DMS53 treated with DMSO at 0.1 percent for 48 hours (cell line): ENCODE results near the gene CEP128.
"Not testable (repeated sequence)": the region's sequence is repeated elsewhere in the genome, so short reads cannot be mapped to it uniquely, and the experiment has no call there.

ENCODE experiments used
- DNase-seq: peaks from one replicate; lab custom pipeline; 2025; ENCODE audit not compliant: unreplicated experiment; lab: John Stamatoyannopoulos, UW

Gene CEP128

GRCh38 chr14:80954687-80955299 is 13.3 kb upstream of the CEP128 start:
- peak; percentile 49 for DNase-seq

DNA sequence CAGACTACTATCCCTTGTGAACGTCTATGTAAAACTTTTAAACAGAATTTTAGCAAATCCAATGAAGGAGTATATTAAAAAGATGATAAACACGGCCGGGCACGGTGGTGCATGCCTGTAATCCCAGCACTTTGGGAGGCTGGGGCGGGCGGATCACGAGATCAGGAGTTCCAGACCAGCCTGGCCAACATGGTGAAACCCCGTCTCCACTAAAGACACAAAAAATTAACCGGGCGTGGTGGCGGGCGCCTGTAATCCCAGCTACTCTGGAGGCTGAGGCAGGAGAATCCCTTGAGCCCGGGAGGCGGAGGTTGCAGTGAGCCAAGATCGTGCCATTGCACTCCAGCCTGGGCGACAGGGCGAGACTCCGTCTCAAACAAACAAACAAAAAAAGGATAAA is 11.7 kb upstream of the CEP128 start:
- DNase-seq = not testable (repeated sequence)

DNA sequence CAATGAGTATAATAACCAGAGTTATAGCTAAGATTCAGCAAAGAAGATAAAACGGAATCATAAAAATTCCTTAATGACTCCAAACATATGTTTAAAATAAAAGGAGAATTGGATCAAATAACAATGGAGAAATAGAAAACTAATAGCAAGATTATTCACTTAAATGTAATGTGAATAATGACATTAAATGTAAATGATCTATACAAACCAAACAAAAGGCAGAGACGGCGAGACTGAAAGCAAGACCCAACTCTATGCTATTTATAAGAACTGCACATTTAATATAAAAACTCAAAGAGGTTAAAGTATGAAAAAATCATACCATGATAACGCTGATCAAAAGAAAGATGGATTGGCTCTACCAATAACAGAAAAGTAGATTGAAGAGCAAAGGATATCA is 10.0 kb upstream of the CEP128 start:
- DNase-seq = no peak

DNA sequence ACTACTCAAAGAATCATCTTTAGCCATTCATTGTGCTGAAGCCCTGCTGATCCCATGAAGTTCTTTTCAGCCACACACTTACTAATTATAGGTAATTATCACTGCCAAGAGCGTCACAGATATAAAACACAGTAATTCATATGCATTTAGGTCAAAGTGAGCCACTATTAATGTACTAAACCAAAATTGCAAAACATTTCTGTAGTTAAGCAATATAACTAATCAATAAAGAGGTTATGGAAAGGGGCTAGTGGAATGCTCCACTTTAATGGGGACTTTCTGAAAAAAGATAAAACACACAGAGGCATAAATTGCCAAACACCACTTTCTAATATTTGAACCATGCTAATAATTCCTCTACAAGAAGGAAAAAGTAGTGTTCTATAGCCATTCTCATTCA is 6.8 kb upstream of the CEP128 start:
- no peak for DNase-seq

- no peak for DNase-seq
Observed at GRCh38 chr14:80946797-80947196, 5.3 kb upstream of the CEP128 start.

- DNase-seq = no peak
Observed at GRCh38 chr14:80946187-80946586, 4.6 kb upstream of the CEP128 start.

- no peak for DNase-seq
Observed at GRCh38 chr14:80944861-80945617, 3.5 kb upstream of the CEP128 start.

GRCh38 chr14:80942191-80942600 is 658 bp upstream of the CEP128 start:
- peak; percentile 0 for DNase-seq

- no peak for DNase-seq
Observed at GRCh38 chr14:80940146-80940545, 1.4 kb downstream of the CEP128 start.

GRCh38 chr14:80933686-80934085 is 7.9 kb downstream of the CEP128 start:
- DNase-seq = no peak

- DNase-seq = no peak
Observed at GRCh38 chr14:80933282-80933681, 8.3 kb downstream of the CEP128 start.

DNA sequence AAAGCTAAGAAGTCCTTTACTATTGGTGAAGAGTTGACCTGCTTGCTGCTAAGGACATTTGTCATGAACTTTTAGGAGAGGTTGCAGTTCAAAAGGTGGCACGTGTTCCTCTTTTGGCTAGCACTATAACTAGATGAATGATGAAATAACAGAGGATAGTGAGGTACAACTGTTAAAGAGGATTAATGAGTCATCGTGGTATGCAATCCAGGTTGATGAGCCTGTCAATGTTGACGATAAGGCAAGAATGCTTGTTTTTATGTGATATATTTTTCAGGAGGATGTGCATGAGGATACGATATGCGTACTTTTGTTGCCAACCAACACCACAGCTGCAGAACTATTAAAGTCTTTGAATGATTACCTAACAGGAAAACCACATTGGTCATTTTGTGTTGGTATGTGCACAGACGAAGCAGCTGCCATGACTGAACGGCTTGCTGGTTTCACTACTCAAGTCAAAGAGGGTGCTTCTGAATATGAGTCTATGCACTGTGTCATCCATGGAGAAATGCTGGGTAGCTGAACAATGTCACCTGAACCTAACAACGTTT is 10.6 kb downstream of the CEP128 start:
- peak; percentile 5 for DNase-seq

- no peak for DNase-seq
Observed at GRCh38 chr14:80930095-80930494, 11.4 kb downstream of the CEP128 start.

GRCh38 chr14:80927083-80927989 is 14.2 kb downstream of the CEP128 start:
- no peak for DNase-seq

DNA sequence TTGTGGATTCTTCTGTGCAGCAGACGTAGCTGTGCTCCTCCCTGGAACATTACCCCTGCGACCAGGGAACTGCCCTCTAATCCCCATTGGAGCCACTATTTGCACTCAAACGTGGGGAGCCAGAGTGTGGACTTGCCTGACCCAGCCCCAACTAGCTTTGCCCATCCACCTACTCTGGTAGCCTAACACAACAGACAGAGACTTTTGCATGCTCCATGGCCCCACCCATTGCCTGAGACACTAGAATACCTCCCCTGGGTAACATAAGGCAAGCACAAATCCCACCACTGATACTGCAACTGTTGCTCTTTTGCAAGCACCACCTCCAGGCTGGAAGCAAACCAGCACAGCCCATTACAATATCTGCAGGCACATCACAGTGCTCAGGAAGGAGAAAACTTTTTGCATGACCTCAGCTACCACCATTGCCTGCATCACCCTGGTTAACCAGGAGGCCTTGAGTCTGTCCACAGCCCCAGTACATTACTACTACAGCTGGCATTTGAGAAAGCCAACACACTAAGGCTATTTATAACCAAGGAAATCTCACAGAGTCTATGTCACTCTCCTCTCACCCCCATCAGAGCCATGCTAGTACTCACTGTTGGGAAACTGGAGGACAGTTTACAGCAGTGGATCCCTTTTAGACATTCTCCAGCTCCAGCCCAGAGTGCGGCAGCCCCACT is 15.0 kb downstream of the CEP128 start:
- no peak for DNase-seq

DNA sequence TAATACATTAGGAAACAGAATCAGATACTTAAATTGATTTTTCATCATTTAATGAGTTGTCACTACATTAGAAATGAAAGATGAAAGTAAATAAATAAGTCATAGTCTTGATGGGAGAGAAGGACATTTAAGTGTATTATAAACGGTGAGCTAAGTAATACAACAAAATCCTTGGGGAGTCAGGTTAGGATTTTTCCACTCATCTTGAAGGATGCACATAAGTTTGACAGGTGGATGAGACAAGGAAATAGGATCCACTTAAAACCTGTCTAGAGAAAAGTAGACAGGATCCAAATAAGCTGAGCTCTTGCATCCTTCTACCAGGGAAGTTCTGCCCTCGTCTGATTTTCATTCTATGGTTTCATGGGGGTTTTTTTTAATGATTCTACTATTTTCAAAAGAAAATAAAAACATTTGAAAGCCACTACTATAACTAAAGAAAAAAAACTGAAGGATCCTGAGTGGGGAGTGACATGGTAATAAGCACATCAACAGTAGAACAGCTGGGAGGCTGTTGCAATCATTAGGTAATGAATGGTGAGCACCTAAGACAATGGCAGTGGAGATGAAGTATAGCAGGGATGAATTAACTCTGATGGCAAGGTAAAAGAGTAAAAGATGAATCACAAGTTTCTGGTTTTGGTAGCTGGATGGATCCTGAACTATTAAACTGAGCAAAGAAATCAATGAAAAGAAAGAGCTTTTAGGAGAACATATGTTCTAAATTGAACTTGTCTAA is 17.0 kb downstream of the CEP128 start:
- DNase-seq = no peak

GRCh38 chr14:80923368-80923767 is 18.2 kb downstream of the CEP128 start:
- no peak for DNase-seq

GRCh38 chr14:80919622-80920021 is 21.9 kb downstream of the CEP128 start:
- no peak for DNase-seq

- DNase-seq = not testable (repeated sequence)
Observed at GRCh38 chr14:80912013-80912412, 29.5 kb downstream of the CEP128 start.

DNA sequence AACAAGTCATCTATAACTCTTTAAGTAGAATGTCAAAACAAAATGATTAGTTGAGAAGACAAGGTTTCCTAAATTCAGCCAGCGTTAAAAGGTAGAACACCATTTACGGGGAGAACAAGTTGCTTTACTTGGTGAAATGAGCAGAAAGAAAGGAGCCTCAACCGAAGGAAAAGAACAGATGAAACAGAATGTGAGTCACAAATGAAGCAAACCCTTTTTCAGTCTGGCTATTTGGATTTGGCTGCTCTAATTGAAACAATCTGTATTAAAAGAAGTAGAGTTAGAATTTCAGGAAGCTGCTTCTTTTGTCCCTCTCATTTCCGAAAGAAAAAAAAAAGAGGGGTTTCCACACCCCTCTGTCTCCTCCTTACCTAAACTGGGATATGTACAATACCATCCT is 34.6 kb downstream of the CEP128 start:
- DNase-seq = no peak
